Measurements from ENCODE around the gene ACSM2A.
"Not testable (repeated sequence)": the region's sequence is repeated elsewhere in the genome, so short reads cannot be mapped to it uniquely, and the experiment has no call there.

The ACSM2A gene

GRCh38 chr16:20451364-20451763, at the start of gene ACSM2A:
Gene ACSM2A, plus strand, starts transcription at chr16:20451521. Its CDS starts 8,594 bp downstream, at chr16:20460115.
- DNase-seq (ENCODE audit: low spot score) = not testable (repeated sequence)

- TF ChIP-seq CTCF (IDR thresholded peaks at IDR 0.05; ENCODE audit: extremely low read depth, missing control alignments) = no peak
- no peak for DNase-seq (ENCODE audit: low spot score)
Measured at GRCh38 chr16:20402651-20403050, 48.7 kb upstream of the ACSM2A start.

GRCh38 chr16:20404637-20405036, 46.7 kb upstream of the ACSM2A start, which contains the start of gene PDILT:
Gene PDILT, minus strand, starts transcription at chr16:20404737. Its CDS starts 5,437 bp downstream, at chr16:20399300.
- TF ChIP-seq CTCF (IDR thresholded peaks at IDR 0.05; ENCODE audit: extremely low read depth, missing control alignments) = no peak
- DNase-seq (ENCODE audit: low spot score) = no peak

GRCh38 chr16:20409398-20410120, 41.8 kb upstream of the ACSM2A start, which contains the start of gene ACSM5:
Gene ACSM5, plus strand, starts transcription at chr16:20409534. Its CDS starts 1,951 bp downstream, at chr16:20411485.
- peak; percentile 23 for DNase-seq (ENCODE audit: low spot score)
- TF ChIP-seq CTCF (IDR thresholded peaks at IDR 0.05; ENCODE audit: extremely low read depth, missing control alignments) = no peak

GRCh38 chr16:20410121-20410723, 41.1 kb upstream of the ACSM2A start:
- TF ChIP-seq CTCF (IDR thresholded peaks at IDR 0.05; ENCODE audit: extremely low read depth, missing control alignments) = no peak
- DNase-seq (ENCODE audit: low spot score) = peak; percentile 48

GRCh38 chr16:20411055-20411454, 40.3 kb upstream of the ACSM2A start:
- no peak for TF ChIP-seq CTCF (IDR thresholded peaks at IDR 0.05; ENCODE audit: extremely low read depth, missing control alignments)
- no peak for DNase-seq (ENCODE audit: low spot score)

GRCh38 chr16:20415541-20415940, 35.8 kb upstream of the ACSM2A start:
- no peak for DNase-seq (ENCODE audit: low spot score)
- TF ChIP-seq CTCF (IDR thresholded peaks at IDR 0.05; ENCODE audit: extremely low read depth, missing control alignments) = no peak

GRCh38 chr16:20419093-20419492, 32.2 kb upstream of the ACSM2A start:
- DNase-seq (ENCODE audit: low spot score) = not testable (repeated sequence)

- DNase-seq (ENCODE audit: low spot score) = not testable (repeated sequence)
Measured at GRCh38 chr16:20421748-20422147, 29.6 kb upstream of the ACSM2A start.

- DNase-seq (ENCODE audit: low spot score) = not testable (repeated sequence)
Measured at GRCh38 chr16:20423772-20424128, 27.6 kb upstream of the ACSM2A start.
